HG02884 (cell line): Measurements from ENCODE around the gene COG5.
A peak's percentile ranks its signal among the peaks of the same experiment; 100 is the strongest.

ENCODE experiments used
- ATAC-seq: cut with Tn5 transposase; IDR thresholded peaks from one replicate; pipeline ENCODE4 v1.9.1; 2021; ENCODE audit warnings: mild to moderate bottlenecking, moderate library complexity; ENCODE audit not compliant: unreplicated experiment

The COG5 gene

DNA sequence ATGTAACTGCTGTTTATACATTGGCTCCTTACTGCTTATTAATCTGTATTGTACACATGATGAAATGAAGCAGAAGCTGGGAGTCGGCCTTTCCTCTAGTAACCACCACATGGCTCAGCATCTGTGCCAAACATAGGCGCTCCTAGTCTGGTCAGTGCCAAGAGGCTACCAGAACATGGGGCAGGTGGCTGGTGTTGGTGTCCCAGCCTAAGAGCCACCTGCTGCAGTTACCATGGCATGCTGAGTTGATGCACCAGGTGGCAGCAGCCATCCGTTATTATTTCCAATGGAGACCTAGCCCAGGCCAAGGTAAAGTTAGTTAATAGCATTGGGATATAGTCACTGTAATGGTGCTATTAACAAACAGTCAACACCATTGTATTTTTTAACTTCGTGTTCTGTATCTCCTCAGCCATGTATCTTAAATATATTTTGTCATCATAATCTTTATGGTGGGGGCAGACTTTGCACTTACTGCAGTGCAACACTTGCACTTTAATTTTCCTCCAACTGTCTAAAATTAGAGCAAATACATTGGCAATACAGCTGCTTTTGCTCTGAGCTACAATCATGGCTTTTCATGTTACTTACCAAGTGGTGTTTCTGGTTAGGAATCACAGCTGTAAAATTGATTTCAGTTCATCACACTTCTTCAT, 361.8 kb downstream of the COG5 start:
- no peak for ATAC-seq

DNA sequence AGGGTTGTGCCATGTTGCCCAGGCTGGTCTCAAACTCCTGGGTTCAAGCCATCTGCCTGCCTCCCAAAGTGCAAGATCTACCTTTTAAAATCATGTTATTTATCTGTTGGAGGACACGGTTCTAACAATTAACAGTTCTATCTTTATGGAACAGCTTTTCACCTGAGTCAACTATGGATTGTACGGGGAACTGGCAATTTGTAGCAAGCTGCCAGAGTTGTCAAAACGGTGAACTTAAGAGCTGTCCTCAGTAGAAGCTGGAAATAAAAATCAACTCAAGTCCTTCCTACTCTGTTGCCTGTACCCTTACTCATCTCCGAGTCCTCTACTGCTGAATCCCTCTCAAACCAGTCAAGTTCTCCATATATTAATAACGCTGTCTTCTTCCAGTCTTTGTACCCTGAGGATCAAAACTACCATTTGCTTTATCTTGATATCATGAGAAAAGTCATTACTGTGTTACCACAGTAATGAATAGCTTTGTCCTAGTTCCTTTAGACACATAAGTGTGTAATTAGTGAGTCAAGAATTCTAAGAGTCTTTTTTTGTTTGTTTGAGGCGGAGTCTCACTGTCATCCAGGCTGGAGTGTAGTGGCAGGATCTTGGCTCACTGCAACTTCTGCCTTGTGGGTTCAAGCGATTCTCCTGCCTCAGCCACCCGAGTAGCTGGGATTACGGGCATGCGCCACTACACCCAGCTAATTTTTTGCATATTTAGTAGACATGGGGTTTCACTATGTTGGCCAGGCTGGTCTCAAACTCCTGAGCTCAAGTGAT, 366.7 kb downstream of the COG5 start:
- ATAC-seq: no peak

DNA sequence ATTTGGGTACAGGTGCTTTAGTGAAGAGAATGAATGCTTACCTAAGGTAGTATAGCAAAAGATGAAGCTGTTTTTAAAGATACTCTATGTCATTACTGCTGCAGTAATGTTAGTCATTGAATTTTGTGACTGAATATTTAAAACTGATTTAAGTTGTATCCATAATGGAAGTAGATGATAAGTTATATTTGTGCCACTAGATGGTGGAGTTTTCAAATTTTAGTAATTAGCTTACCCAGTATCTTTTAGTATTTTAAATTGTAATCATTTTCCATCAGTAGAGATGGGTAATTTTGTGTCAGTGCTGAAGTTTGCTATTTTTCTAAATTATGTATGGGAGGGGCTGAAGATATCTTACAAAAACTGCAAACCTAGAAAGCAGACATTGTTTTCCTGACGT, 369.7 kb downstream of the COG5 start:
- ATAC-seq: no peak

DNA sequence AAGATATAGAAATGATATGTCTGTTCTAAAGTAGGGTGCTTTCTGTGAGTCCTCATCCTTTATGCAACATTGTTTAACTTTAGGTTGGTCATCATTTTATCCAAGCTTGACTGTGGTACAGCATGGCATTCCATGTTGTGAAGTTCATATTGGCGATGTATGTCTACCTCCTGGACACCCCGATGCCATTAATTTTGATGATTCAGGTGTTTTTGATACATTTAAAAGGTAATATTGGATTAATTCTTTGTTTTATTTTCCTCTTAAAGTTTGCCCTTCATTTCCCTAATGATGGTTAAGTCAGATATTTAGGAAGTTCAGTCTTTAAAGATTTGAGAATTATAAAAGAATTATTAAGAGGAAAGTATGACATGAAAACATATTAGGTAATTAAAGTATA, 373.6 kb downstream of the COG5 start:
- no peak for ATAC-seq

DNA sequence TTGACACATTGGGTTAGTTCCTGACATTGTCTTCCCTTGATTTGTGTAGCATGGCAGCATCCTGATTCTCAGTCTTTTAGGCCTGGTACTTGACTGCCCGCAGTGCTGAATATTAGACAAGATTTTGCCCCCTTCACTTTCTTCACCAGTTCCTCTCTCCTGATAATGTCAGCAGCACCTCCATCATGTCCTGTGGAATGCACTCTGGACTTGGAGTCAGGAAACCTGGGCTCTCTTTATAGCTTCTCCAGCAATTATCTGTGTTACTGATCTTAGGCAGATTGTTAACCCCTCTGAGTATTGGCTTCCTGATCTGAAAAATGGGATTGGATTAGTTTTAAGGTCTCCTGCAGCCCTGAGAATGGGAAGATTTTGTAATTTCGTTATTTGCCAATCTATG, 375.9 kb downstream of the COG5 start:
- ATAC-seq: no peak

DNA sequence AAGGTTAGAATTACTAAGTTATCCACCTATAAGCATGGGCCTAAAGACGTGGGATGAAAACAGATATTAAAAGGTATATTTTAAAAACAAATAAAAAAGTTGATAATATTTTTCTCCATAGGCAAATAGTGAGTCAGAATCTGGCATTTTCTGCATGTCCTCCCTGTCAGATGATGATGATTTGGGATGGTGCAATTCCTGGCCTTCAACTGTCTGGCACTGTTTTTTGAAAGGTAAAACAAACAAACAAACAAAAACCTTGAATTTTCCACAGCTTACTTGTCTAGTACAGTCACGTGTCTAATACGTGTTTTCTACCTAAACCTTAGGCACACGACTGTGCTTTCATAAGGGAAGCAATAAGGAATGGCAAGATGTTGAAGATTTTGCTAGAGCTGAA, 377.5 kb downstream of the COG5 start:
- no peak for ATAC-seq

DNA sequence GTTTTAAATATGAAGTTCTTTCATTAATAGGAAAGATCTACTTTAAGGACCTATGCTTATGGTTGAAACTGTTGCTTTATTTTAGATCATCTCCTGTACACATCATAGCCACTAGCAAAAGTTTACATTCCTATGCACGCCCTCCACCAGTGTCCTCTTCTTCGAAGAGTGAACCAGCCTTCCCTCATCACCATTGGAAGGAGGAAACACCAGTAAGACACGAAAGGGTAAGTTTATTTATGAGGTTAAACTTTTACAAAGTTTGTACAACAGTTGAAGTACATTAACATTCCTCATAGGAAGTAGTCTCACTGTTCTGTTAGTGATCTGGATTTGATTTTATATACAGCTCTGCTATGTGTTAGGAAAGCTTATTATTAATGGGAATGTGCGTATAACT, 378.0 kb downstream of the COG5 start:
- ATAC-seq: no peak

DNA sequence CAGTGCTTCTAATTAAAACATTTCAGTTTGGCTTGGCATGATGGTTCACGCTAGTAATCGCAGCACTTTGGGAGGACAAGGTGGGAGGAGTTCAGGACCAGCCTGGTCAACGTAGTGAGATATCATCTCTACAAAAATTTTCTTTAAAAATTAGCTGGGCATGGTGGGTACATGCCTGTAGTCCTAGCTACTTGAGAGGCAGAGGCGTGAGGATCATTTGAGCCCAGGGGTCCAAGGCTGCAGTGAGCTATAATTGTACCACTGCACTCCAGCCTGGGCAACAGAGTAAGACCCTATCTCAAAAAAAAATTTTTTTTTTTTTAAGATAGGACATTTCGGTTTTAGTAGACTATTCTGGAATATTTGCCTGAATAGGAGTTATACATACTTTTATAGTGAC, 382.5 kb downstream of the COG5 start:
- ATAC-seq: no peak

DNA sequence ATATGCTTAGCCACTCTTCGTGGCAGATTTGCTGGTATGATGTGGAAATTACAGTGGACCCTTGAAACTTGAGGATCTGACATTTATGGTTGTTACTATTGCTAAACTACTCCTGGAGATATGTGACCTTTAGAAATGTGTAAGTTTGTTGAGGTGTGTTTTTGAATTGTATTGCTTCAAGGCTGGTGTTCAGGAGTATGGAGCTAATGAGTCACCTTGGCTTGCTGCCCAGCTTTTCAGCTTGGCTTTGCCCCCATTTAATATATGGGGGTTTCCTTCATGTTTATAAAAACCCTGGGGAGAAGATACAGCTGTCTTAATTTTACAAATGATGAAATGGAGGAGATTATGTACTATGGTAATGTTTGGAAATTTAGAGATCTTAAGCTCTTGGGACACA, 383.3 kb downstream of the COG5 start:
- no peak for ATAC-seq

DNA sequence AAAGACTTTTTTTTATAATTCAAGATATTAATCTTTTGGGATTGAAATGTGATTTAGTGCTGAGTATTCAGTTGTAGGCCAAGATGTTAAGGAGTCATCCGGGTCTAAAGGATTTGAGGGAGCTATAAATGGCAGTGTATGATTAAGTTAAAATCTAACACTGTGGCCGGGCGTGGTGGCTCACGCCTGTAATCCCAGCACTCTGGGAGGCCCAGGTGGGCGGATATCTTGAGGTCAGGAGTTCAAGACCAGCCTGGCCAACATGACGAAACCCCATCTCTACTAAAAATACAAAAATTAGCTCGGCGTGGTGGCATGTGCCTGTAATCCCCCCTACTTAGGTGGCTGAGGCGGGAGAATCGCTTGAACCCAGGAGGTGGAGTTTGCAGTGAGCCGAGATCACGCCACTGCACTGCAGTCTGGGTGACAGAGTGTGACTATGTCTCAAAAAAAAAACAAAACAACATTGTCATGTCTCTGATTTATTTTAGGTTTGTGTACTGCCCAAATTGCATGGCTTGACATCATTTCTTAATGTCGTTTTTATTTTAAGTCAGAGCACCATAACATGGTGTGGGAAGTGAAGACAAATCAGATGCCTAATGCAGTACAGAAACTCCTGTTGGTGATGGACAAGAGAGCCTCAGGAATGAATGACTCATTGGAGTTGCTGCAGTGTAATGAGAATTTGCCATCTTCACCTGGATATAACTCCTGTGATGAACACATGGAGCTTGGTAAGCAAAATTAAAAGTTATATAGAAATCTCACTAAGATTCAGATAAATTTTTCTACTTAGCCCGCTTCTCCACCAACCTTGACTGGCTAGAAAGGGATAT, 384.2 kb downstream of the COG5 start:
- no peak for ATAC-seq

DNA sequence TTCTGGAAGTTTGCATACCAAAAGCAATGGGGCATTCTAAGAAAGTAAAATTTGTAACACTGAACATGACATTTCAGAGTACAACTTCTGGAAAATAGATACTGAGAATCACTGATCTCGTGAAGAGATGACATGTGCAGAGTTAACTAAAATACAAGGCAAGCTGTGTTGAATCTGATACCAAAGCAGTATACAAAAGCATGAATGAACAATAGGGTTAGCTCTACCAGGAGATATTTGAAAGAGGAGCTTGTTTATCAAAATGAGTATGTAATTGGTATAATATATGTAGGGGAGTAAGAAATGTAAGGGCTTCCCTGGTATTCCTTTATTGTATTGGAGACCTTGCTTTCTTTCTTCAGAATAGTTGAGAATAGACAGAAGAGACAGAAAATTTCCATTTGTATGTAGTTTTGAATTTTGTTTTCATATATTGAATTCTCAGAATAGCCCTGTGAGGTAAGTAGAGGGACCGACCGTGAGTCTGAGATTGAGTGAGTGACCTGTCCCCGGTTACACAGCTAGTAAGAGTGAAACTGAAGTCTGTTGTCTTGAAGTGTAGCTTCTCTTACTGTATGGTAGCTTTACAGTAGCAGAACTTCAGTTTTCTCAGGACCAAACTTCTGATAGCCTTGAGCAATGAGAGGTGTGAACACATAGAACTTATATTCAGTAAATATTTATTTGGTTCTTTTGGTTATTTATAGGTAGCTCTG, 389.9 kb downstream of the COG5 start:
- ATAC-seq: peak; percentile 66

DNA sequence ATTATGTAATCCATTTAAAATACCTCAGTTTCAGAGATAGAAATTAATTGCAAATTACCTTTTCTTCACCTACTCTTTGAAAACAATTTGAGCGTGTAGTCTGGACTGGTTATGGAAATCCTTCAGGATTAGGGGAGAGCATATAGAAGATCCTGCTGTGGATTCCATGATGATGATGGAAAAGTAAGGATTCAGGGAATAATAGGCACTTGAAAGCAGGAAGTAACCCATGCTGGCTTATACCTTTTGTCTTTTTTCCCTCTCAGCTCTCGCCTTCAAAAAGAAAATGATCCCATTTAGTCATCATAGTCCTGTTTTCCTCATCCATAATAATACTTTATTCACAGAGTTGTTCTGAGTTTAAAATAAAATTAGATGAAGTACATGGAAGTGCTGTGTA, 390.5 kb downstream of the COG5 start:
- ATAC-seq: no peak

DNA sequence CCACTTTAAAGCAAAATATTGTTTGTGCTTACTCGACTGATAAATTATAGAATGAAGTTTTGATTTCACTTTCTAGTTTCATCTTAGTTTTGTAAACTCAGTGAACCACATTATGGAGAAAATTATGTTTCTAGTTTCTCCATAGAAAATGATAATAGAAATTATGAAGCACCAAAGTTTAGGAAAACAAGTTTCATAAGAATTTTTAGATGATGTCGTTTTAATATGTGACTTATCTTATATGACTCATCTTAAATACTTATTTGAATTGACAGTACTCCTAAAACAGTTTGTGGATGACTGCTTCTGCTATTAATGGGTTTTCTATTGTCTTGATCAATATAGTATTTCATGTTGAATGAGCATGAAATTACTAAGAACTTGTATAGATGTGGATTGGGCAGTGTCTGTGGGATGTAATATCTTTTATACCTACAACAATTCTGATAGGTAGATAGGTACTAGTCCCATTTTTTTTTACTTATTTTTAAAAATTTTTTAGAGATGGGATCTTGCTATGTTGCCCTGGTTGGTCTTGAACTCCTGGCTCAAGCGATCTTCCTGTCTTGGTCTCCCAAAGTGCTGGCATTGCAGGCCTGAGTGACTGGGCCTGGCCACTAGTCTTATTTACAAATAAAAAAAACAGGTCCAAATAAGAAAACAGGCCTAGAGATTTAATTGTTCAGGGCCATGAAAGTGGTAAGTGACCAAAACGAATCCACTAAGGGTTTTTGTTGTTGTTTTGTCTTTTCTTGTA, 391.3 kb downstream of the COG5 start:
- no peak for ATAC-seq

DNA sequence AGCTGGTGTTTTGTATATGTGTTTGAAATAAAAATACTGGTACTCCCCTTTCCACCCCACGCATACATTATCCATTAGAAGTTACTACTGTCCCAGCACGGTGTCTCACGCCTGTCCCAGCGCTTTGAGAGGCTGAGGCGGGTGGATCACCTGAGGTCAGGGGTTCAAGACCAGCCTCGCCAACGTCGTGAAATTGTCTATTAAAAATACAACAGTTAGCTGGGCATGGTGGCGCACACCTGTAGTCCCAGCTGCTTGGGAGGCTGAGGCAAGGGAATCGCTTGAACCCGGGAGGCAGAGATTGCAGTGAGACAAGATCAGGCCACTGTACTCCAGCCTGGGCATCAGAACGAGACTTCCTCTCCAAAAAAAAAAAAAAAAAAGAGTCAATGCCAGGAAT, 392.2 kb downstream of the COG5 start:
- ATAC-seq: no peak

DNA sequence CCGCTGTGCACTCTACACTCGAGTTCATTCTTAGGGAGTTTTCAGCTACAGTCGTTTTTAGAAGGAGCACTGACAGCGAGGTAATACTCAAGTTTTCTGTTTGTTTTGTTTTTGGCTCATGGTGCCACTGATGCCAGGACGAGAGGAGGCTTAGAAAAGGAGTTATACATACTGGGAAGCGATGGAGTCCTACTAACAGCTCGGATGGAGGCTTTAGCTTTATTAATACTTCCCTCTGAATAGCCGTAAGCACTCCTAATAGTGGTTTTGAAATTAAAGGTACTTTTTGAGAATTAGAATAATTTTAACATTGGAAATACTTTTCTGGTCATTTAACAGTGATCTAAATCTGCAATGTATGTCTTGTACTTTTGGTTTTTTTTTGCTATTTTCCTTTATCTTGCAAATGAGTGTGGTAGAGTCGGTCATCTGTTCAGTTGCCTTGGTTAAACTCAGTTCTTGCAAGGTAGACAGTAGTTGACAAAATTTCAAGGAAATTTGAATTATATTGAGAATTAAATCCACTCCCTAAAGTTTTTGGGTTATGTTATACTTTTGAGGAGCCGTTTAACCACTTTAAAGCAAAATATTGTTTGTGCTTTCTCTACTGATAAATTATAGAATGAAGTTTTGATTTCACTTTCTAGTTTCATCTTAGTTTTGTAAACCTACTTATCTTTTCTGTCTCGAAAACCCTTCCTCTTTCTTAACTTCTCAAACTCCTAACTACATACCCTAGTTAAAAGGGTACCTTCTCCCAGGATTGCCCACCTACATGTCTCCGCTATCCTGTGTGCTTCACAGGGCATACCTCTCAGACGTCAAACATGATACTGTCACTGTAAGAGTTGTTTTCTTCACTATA, 393.4 kb downstream of the COG5 start:
- ATAC-seq: no peak

DNA sequence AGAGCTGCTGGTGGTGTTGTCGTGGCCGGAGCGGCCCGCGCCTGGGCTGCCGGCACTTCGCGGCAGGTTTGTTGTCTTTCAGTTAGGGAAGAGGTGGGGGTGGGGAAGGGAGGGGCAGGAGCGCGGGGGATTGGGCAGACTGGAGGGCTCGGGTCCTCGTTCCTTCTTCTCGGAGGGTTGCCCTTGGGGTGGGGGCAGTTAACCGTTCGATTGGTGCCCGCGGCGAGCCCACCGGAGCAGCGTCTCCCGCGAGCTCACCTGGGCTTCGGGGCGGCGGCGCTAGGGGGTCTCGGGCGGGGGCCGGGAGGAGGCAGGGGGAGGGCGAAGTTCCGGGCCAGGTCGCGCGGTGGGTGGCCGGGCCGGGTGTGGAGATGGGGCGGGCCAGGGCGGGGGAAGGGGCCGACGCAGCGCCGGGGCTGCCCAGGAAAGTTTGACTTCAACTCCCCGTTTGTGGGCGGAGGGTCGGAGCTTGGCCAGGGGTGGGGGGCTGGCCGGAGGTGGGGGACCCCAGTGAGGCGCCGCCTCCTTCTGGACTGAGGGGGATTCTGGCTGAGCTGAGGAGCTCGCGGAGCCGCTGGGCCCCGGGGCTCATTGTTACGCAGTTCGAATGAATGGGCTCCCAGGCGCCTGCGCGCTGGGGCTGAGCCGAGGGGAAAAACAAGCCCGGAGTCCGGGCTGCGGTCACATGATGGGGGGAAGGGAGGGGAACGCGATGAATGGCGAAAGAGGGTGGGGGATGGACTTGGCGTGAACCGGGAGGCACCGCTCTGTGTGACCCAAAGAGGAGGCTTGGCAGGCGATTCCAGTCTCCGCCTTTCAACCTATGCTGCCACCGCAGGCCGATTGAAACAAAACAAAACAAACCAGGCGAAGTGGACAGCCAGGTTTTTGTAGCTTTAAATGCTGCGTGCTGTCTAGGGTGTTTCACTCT, 394.3 kb downstream of the COG5 start:
- peak; percentile 15 for ATAC-seq

DNA sequence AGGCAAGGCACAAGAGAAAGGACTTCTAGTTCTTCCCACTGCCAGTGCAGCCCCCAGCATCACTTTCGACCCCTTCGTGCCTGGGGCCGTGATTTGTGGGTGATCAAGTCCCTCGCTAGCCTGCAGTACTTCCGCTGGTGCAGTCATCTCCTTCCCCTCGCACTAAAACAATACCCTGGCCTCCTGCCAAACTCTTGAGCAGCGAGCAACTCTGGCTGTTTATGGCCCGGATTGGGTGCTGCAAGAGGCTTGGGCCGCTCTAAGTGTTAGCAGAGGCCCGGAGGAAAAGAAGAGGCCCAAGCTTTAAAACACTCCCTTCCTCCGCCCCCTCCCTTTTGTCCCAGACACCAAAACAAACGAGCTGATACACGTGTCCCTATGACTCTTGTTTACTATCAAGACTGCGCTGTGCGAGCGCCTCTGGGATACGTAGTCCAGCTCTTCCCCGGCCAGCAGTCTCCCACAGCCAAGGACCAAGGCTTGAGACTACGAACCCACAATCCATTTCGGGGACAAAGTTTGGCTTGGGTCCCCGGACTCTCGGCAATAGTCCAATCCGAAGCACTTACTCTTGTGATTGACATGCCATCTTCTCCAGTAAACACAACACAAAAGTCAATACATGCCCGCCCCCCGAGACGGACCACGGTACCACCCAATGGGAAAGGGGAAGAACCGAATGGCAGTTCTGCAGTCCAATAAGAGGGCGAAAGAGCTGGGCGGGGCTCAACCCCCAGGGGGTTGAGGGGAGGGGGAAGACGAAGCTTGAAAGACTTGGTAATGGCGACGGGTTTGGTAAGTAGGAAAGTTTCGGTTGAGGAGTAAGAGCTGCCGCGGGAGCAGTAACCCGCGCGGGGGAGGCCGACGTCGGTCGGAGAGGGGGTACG, 395.2 kb downstream of the COG5 start, which contains the start of gene HBP1:
Gene HBP1, plus strand, starts transcription at position 771 of the 887 bp plus-strand sequence. CDS start 10,891 bp downstream, outside the sequence.
- ATAC-seq: peak; percentile 83
